SU-DHL-6 (cell line): ENCODE results near the gene RBM33.

ENCODE experiments used
- H2AFZ ChIP-seq: fragments of 200-600 bp; sonication (generic); 2 replicates; pipeline ENCODE4 v1.6.1; 2014; ENCODE audit warnings: low read depth, mild to moderate bottlenecking, moderate library complexity, mixed read lengths, antibody characterized with exemption, low read length; ENCODE audit not compliant: severe bottlenecking
- H3F3A ChIP-seq: fragments of 200-600 bp; shearing (Covaris generic); 2 replicates; pipeline ENCODE4 v1.6.0; 2016; ENCODE audit warnings: antibody characterized with exemption, mild to moderate bottlenecking; ENCODE audit not compliant: insufficient read depth
- H3K27ac ChIP-seq: fragments of 200-600 bp; sonication (generic); 2 replicates; pipeline ENCODE4 v1.5.1; 2016; ENCODE audit warnings: low read depth, mild to moderate bottlenecking, low read length, moderate library complexity, mixed read lengths
- H3K27me3 ChIP-seq: fragments of 200-600 bp; sonication (generic), shearing (Covaris generic); 2 replicates; pipeline ENCODE4 v1.6.0; 2014; ENCODE audit warnings: mild to moderate bottlenecking, low read length
- H3K36me3 ChIP-seq: fragments of 200-600 bp; sonication (generic); 2 replicates; pipeline ENCODE4 v1.6.1; 2014; ENCODE audit warnings: mild to moderate bottlenecking, low read length, mixed read lengths
- H3K4me2 ChIP-seq: fragments of 300-600, 200-600 bp; shearing (Covaris generic), sonication (generic); 2 replicates; pipeline ENCODE4 v1.6.0; 2014; ENCODE audit warnings: low read length, low read depth, mild to moderate bottlenecking; ENCODE audit not compliant: poor library complexity, severe bottlenecking
- H3K4me3 ChIP-seq: fragments of 200-600 bp; sonication (generic); 2 replicates; pipeline ENCODE4 v1.5.1; 2014; ENCODE audit warnings: antibody characterized with exemption, low read length, mild to moderate bottlenecking, mixed read lengths; ENCODE audit not compliant: insufficient read depth, poor library complexity, severe bottlenecking
- H3K79me2 ChIP-seq: fragments of 200-600 bp; sonication (generic); 2 replicates; pipeline ENCODE4 v1.6.1; 2014; ENCODE audit warnings: mild to moderate bottlenecking, low read length, moderate library complexity; ENCODE audit not compliant: insufficient read depth
- H3K9ac ChIP-seq: fragments of 200-600 bp; sonication (generic); 2 replicates; pipeline ENCODE4 v1.7.0; 2014; ENCODE audit warnings: mild to moderate bottlenecking, low read length
- H3K9me2 ChIP-seq: fragments of 200-600 bp; sonication (generic); replicated peaks from 2 replicates; pipeline ENCODE4 v1.6.1; 2014; ENCODE audit warnings: low read length; ENCODE audit not compliant: insufficient read depth
- H3K9me3 ChIP-seq: fragments of 200-600 bp; sonication (generic); 2 replicates; pipeline ENCODE4 v1.6.1; 2014; ENCODE audit warnings: low read length, mixed read lengths; ENCODE audit not compliant: insufficient read depth
- H4K20me1 ChIP-seq: fragments of 200-600 bp; sonication (generic); 2 replicates; pipeline ENCODE4 v1.6.1; 2014; ENCODE audit warnings: low read depth, mild to moderate bottlenecking, antibody characterized with exemption, low read length, moderate library complexity, mixed read lengths
- CTCF ChIP-seq: fragments of 200-600 bp; sonication (generic); IDR thresholded peaks from one replicate; pipeline ENCODE4 v1.5.1; 2017; ENCODE audit warnings: antibody characterized with exemption, mild to moderate bottlenecking, low read length, moderate library complexity; ENCODE audit not compliant: insufficient read depth, poor library complexity, severe bottlenecking
- EZH2phosphoT487 ChIP-seq: fragments of 200-600 bp; sonication (generic), shearing (Covaris generic); conservative IDR thresholded peaks from 2 replicates; pipeline ENCODE4 v1.6.1; 2018; ENCODE audit warnings: mild to moderate bottlenecking, antibody characterized with exemption, low read length, moderate library complexity, mixed read lengths

RBM33 gene

GRCh38 chr7:155711081-155711480 is 66.6 kb downstream of the RBM33 start:
- Histone ChIP-seq H3K4me3 (no peak overlapping the region), H3K36me3 (peaks cover 34% of the 10 kb centered on the region), H3F3A (peaks cover 7% of the 10 kb centered on the region), H3K9me2 (no peaks in the 10 kb centered on the region), H3K4me2 (no peak overlapping the region), H3K79me2 (peaks cover 79% of the 10 kb centered on the region), H4K20me1 (no peaks in the 10 kb centered on the region), H2AFZ (no peak overlapping the region), H3K9ac (no peak overlapping the region), H3K27ac (no peak overlapping the region), H3K27me3 (no peaks in the 10 kb centered on the region), H3K9me3 (no peaks in the 10 kb centered on the region)
- TF ChIP-seq EZH2phosphoT487, result no peak
- TF ChIP-seq CTCF, result no peak

- H3K9me3 ChIP-seq, result no peaks in the 10 kb centered on the region
- no peak overlapping the region for H3K27ac ChIP-seq
- TF ChIP-seq EZH2phosphoT487 (no peak), CTCF (no peak)
- H3K4me2 ChIP-seq, result no peak overlapping the region
- no peak overlapping the region for H3K4me3 ChIP-seq
- H3K9me2 ChIP-seq, result no peaks in the 10 kb centered on the region
- no peaks in the 10 kb centered on the region for H3K27me3 ChIP-seq
- H3K9ac ChIP-seq, result no peak overlapping the region
- no peak overlapping the region for H2AFZ ChIP-seq
- H3F3A ChIP-seq, result peaks cover 23% of the 10 kb centered on the region
- no peaks in the 10 kb centered on the region for H4K20me1 ChIP-seq
- H3K79me2 ChIP-seq, result peaks cover 82% of the 10 kb centered on the region
- peaks cover 24% of the 10 kb centered on the region for H3K36me3 ChIP-seq
Observed at GRCh38 chr7:155713384-155713783, 68.9 kb downstream of the RBM33 start.

- Histone ChIP-seq H3F3A (peaks cover 31% of the 10 kb centered on the region), H3K4me2 (no peak overlapping the region), H3K79me2 (peaks cover 81% of the 10 kb centered on the region), H3K9ac (no peak overlapping the region), H2AFZ (no peak overlapping the region), H3K9me2 (no peaks in the 10 kb centered on the region), H3K36me3 (peaks cover 28% of the 10 kb centered on the region), H3K27ac (peak overlapping the region; percentile 75), H3K9me3 (no peaks in the 10 kb centered on the region), H4K20me1 (no peaks in the 10 kb centered on the region), H3K4me3 (no peak overlapping the region), H3K27me3 (no peaks in the 10 kb centered on the region)
- TF ChIP-seq CTCF, result no peak
- TF ChIP-seq EZH2phosphoT487, result no peak
Observed at GRCh38 chr7:155714702-155715101, 70.2 kb downstream of the RBM33 start.
